Stomach (tissue), 4 donors: ENCODE results near the gene EPHB1.

Experiments
- EP300 ChIP-seq: sonication (generic); formaldehyde crosslinking; IDR thresholded peaks from one replicate; pipeline ENCODE4 v1.6.1; 2017; ENCODE audit warnings: antibody characterized with exemption
- POLR2A ChIP-seq, 4 donors: fragments of 450-650 bp; IDR thresholded peaks; one replicate each; pipeline ENCODE4 v1.6.1; 2016; ENCODE audit warnings: antibody characterized with exemption in 4 of 4, control low read depth in 2 of 4, mild to moderate bottlenecking in 1 of 4, moderate library complexity in 1 of 4
- POLR2AphosphoS5 ChIP-seq, 3 donors: sonication (generic); formaldehyde crosslinking; IDR thresholded peaks; one replicate each; pipeline ENCODE4 v1.6.1; 2016; ENCODE audit warnings: antibody characterized with exemption in 3 of 3
- TF ChIP-seq, protein P1 (sequence below), 7 experiments: fragments of 450-650 bp in 4 of 7; fragments of 200-600 bp in 3 of 7; sonication (generic) in 3 of 7; IDR thresholded peaks; one replicate each; pipeline ENCODE4 v1.5.1; 2016 to 2019; ENCODE audit warnings: antibody characterized with exemption in 7 of 7, control low read depth in 2 of 7, mild to moderate bottlenecking in 1 of 7

DNA sequence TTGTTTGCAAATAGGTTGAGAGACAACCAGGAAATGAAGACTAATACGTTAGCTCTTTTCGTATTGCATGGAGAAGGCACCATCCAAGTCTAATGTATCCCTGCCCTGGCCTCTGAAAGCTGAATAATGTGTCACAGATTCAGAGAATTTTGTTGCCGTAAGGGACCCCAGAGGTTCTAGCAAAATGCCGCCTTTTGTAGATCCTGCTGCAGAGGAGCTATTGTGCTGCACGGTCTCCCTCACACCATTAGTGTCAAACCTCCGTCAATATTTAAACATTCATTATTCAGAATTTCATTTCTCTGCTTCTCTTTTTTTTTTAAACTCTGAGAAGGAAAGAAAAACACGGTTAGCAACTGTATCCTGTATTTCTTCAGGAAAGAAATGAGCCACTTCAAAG lies 238.7 kb downstream of the EPHB1 start:
- TF ChIP-seq, protein P1, sequence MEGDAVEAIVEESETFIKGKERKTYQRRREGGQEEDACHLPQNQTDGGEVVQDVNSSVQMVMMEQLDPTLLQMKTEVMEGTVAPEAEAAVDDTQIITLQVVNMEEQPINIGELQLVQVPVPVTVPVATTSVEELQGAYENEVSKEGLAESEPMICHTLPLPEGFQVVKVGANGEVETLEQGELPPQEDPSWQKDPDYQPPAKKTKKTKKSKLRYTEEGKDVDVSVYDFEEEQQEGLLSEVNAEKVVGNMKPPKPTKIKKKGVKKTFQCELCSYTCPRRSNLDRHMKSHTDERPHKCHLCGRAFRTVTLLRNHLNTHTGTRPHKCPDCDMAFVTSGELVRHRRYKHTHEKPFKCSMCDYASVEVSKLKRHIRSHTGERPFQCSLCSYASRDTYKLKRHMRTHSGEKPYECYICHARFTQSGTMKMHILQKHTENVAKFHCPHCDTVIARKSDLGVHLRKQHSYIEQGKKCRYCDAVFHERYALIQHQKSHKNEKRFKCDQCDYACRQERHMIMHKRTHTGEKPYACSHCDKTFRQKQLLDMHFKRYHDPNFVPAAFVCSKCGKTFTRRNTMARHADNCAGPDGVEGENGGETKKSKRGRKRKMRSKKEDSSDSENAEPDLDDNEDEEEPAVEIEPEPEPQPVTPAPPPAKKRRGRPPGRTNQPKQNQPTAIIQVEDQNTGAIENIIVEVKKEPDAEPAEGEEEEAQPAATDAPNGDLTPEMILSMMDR (IDR thresholded peaks at IDR 0.05) = no peak
- no peak for TF ChIP-seq POLR2A (IDR thresholded peaks at IDR 0.05)
- no peak for TF ChIP-seq EP300
- TF ChIP-seq POLR2AphosphoS5 (IDR thresholded peaks at IDR 0.05) = no peak
